ENCODE results near the gene PCK1. TPM values are rescaled to one million over a fixed set of nuclear protein-coding genes. Genes with fewer than 3 reads are reported as not detected.

Gene PCK1
- polyA plus RNA-seq, 3 donors = not detected

- H3K4me2 ChIP-seq (replicated peaks; ENCODE audit: extremely low read depth, low read length, poor library complexity, severe bottlenecking) = no peak overlapping the region
- peaks cover 10 to 20% (median 11%) of the 10 kb centered on the region in 3 donors for H3K27me3 Mint-ChIP-seq (ENCODE audit: low read depth in 3 of 3)
- 95% methylated on average over 23 of the region's 35 CpGs for WGBS (ENCODE audit: insufficient coverage)
- H3K9ac ChIP-seq (ENCODE audit: insufficient read depth, low read length, poor library complexity, severe bottlenecking) = no peak overlapping the region
- H3K27me3 ChIP-seq (ENCODE audit: control insufficient read depth in 2 of 2, insufficient read depth in 2 of 2, low read length in 2 of 2) = peaks cover 0 to 4% of the 10 kb centered on the region in 2 donors
- no peaks in the 10 kb centered on the region for H4K20me1 ChIP-seq (ENCODE audit: insufficient read depth, low read length)
- no peak overlapping the region for H3K27ac ChIP-seq (ENCODE audit: low read depth in 1 of 2, low read length in 2 of 2)
- no peaks in the 10 kb centered on the region for H3K4me1 ChIP-seq (ENCODE audit: control insufficient read depth in 1 of 2, insufficient read depth in 2 of 2, low read length in 2 of 2)
- no peaks in the 10 kb centered on the region for H3K79me2 ChIP-seq (ENCODE audit: insufficient read depth, low read length)
- H3K4me3 Mint-ChIP-seq = no peak overlapping the region
- no peak for DNase-seq
- H3K36me3 Mint-ChIP-seq = no peaks in the 10 kb centered on the region
- intact Hi-C loops (cut with micrococcal nuclease) = no loop called here
- no peaks in the 10 kb centered on the region for H3K36me3 ChIP-seq (replicated peaks in 1 of 2; ENCODE audit: control insufficient read depth in 1 of 2, insufficient read depth in 2 of 2, low read length in 2 of 2)
- H3K9me3 Mint-ChIP-seq = no peaks in the 10 kb centered on the region
- TF ChIP-seq, protein P1, sequence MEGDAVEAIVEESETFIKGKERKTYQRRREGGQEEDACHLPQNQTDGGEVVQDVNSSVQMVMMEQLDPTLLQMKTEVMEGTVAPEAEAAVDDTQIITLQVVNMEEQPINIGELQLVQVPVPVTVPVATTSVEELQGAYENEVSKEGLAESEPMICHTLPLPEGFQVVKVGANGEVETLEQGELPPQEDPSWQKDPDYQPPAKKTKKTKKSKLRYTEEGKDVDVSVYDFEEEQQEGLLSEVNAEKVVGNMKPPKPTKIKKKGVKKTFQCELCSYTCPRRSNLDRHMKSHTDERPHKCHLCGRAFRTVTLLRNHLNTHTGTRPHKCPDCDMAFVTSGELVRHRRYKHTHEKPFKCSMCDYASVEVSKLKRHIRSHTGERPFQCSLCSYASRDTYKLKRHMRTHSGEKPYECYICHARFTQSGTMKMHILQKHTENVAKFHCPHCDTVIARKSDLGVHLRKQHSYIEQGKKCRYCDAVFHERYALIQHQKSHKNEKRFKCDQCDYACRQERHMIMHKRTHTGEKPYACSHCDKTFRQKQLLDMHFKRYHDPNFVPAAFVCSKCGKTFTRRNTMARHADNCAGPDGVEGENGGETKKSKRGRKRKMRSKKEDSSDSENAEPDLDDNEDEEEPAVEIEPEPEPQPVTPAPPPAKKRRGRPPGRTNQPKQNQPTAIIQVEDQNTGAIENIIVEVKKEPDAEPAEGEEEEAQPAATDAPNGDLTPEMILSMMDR (IDR thresholded peaks at IDR 0.05) = no peak
- H3K27ac Mint-ChIP-seq = no peak overlapping the region
- no peaks in the 10 kb centered on the region for H3K4me1 Mint-ChIP-seq
- H2AFZ ChIP-seq (ENCODE audit: insufficient read depth, low read depth, low read length, poor library complexity, severe bottlenecking) = no peak overlapping the region
- no peaks in the 10 kb centered on the region for H3K9me3 ChIP-seq (replicated peaks in 1 of 2; ENCODE audit: control insufficient read depth in 1 of 2, insufficient read depth in 1 of 2, low read length in 2 of 2)
- no peak overlapping the region for H3K4me3 ChIP-seq (replicated peaks in 1 of 3; ENCODE audit: low read depth in 2 of 3, low read length in 3 of 3)
Observed at GRCh38 chr20:57562541-57563465, 1.9 kb downstream of the PCK1 start.

GRCh38 chr20:57563522-57563921, 2.6 kb downstream of the PCK1 start:
- Mint-ChIP-seq H3K36me3 (no peaks in the 10 kb centered on the region), H3K9me3 (no peaks in the 10 kb centered on the region), H3K4me3 (no peak overlapping the region), H3K27ac (no peak overlapping the region), H3K27me3 (ENCODE audit: low read depth in 3 of 3) (peaks cover 9 to 23% (median 12%) of the 10 kb centered on the region in 3 donors), H3K4me1 (no peaks in the 10 kb centered on the region)
- Histone ChIP-seq H4K20me1 (ENCODE audit: insufficient read depth, low read length) (no peaks in the 10 kb centered on the region), H3K36me3 (replicated peaks in 1 of 2; ENCODE audit: control insufficient read depth in 1 of 2, insufficient read depth in 2 of 2, low read length in 2 of 2) (no peaks in the 10 kb centered on the region), H3K4me2 (replicated peaks; ENCODE audit: extremely low read depth, low read length, poor library complexity, severe bottlenecking) (no peak overlapping the region), H3K4me3 (replicated peaks in 1 of 3; ENCODE audit: low read depth in 2 of 3, low read length in 3 of 3) (no peak overlapping the region), H3K27ac (ENCODE audit: low read depth in 1 of 2, low read length in 2 of 2) (no peak overlapping the region), H3K9ac (ENCODE audit: insufficient read depth, low read length, poor library complexity, severe bottlenecking) (no peak overlapping the region), H2AFZ (ENCODE audit: insufficient read depth, low read depth, low read length, poor library complexity, severe bottlenecking) (no peak overlapping the region), H3K27me3 (ENCODE audit: control insufficient read depth in 2 of 2, insufficient read depth in 2 of 2, low read length in 2 of 2) (peaks cover 0 to 4% of the 10 kb centered on the region in 2 donors), H3K79me2 (ENCODE audit: insufficient read depth, low read length) (no peaks in the 10 kb centered on the region), H3K4me1 (ENCODE audit: control insufficient read depth in 1 of 2, insufficient read depth in 2 of 2, low read length in 2 of 2) (no peaks in the 10 kb centered on the region), H3K9me3 (replicated peaks in 1 of 2; ENCODE audit: control insufficient read depth in 1 of 2, insufficient read depth in 1 of 2, low read length in 2 of 2) (no peaks in the 10 kb centered on the region)
- TF ChIP-seq, protein P1 (IDR thresholded peaks at IDR 0.05) = no peak
- WGBS (ENCODE audit: insufficient coverage) = 100% methylated on average over 9 of the region's 12 CpGs
- no peak for DNase-seq
- intact Hi-C loops (cut with micrococcal nuclease) = no loop called here

Measured in CD14-positive monocyte (primary cell).